Tibial nerve (tissue), 3 donors: ENCODE data around the gene KIF3A.

Source experiments
- POLR2A ChIP-seq, 2 donors: fragments of 450-650 bp; IDR thresholded peaks; one replicate each; pipeline ENCODE4 v1.6.1; 2017; ENCODE audit warnings: antibody characterized with exemption in 2 of 2, mild to moderate bottlenecking in 2 of 2, moderate library complexity in 2 of 2
- TF ChIP-seq, protein P1 (sequence below), 5 experiments: fragments of 200-600 bp in 3 of 5; fragments of 450-650 bp in 2 of 5; sonication (generic) in 3 of 5; IDR thresholded peaks; one replicate each; pipeline ENCODE4 v1.5.1; 2016 to 2019; ENCODE audit warnings: antibody characterized with exemption in 5 of 5, mild to moderate bottlenecking in 3 of 5, moderate library complexity in 2 of 5

DNA sequence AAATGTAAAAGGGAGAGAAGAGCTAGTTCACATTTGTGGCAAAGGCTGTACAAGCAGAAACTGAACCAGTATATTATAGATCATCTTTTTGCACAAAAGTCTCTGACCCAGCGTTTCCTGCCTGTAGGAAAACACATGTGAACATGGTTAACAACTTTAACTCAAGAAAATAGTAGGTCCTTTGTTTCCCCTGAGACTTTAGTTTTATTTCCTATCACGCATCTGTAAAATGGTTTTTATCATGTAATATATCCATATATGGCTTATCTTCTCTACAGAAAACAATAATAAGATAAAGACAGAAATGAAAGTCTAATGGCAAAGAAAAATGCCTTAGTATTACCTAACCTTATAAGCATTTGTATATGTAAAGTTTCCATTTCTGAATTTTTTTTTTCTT is 2.7 kb downstream of the KIF3A start:
- TF ChIP-seq, protein P1, sequence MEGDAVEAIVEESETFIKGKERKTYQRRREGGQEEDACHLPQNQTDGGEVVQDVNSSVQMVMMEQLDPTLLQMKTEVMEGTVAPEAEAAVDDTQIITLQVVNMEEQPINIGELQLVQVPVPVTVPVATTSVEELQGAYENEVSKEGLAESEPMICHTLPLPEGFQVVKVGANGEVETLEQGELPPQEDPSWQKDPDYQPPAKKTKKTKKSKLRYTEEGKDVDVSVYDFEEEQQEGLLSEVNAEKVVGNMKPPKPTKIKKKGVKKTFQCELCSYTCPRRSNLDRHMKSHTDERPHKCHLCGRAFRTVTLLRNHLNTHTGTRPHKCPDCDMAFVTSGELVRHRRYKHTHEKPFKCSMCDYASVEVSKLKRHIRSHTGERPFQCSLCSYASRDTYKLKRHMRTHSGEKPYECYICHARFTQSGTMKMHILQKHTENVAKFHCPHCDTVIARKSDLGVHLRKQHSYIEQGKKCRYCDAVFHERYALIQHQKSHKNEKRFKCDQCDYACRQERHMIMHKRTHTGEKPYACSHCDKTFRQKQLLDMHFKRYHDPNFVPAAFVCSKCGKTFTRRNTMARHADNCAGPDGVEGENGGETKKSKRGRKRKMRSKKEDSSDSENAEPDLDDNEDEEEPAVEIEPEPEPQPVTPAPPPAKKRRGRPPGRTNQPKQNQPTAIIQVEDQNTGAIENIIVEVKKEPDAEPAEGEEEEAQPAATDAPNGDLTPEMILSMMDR (IDR thresholded peaks at IDR 0.05): no peak
- no peak for TF ChIP-seq POLR2A (IDR thresholded peaks at IDR 0.05)
